Esophagus muscularis mucosa (tissue), 4 donors: ENCODE data around the gene BEST2.

ENCODE experiments used
- CTCF ChIP-seq, 3 experiments: fragments of 200-600 bp in 2 of 3; fragments of 450-650 bp in 1 of 3; sonication (generic) in 2 of 3; IDR thresholded peaks; one replicate each; pipeline ENCODE4 v1.5.1; 2017 to 2019; ENCODE audit warnings: antibody characterized with exemption in 3 of 3, mild to moderate bottlenecking in 2 of 3, moderate library complexity in 1 of 3
- EP300 ChIP-seq: sonication (generic); formaldehyde crosslinking; IDR thresholded peaks from one replicate; pipeline ENCODE4 v1.6.1; 2017; ENCODE audit warnings: antibody characterized with exemption
- POLR2A ChIP-seq: fragments of 450-650 bp; IDR thresholded peaks from one replicate; pipeline ENCODE4 v1.6.1; 2017; ENCODE audit warnings: antibody characterized with exemption, moderate library complexity, mild to moderate bottlenecking, low read depth
- POLR2AphosphoS5 ChIP-seq, 2 donors: sonication (generic); formaldehyde crosslinking; IDR thresholded peaks; one replicate each; pipeline ENCODE4 v1.6.1; 2017; ENCODE audit warnings: antibody characterized with exemption in 2 of 2

GRCh38 chr19:12757544-12758274 lies 6.1 kb downstream of the BEST2 start:
- TF ChIP-seq EP300 (no peak), POLR2A (no peak), CTCF (IDR thresholded peaks at IDR 0.05) (peak; percentile 91 to 98 (median 95)), POLR2AphosphoS5 (IDR thresholded peaks at IDR 0.05) (peak; percentile 21 to 51)
